CD14-positive monocyte (primary cell): Measurements from ENCODE around the gene WASHC2C. TPM values are rescaled to one million over a fixed set of nuclear protein-coding genes. Genes with fewer than 3 reads are reported as not detected.
"Not testable (repeated sequence)": the region's sequence is repeated elsewhere in the genome, so short reads cannot be mapped to it uniquely, and the experiment has no call there.

Experiments used
- DNase-seq, 3 donors: peaks; one replicate each; pipeline ENCODE4 v3.0.0-alpha.2; 2011 to 2022
- H2AFZ ChIP-seq: 2 replicates; pipeline ENCODE4 v1.6.0; 2012; ENCODE audit warnings: mild to moderate bottlenecking, low read depth, low read length, inconsistent platforms; ENCODE audit not compliant: insufficient read depth, poor library complexity, severe bottlenecking
- H3K27ac ChIP-seq, 2 donors: 1 replicate in 1 of 2; 2 replicates in 1 of 2; pipeline ENCODE4 v1.5.1; 2012 to 2013; ENCODE audit warnings: low read length in 2 of 2, control low read depth in 1 of 2, inconsistent platforms in 1 of 2, low read depth in 1 of 2, mild to moderate bottlenecking in 1 of 2
- H3K27me3 ChIP-seq, 2 donors: one replicate each; pipeline versions ENCODE4 v1.6.0 to v1.6.1; 2011 to 2013; ENCODE audit warnings: low read length in 2 of 2; ENCODE audit not compliant: control insufficient read depth in 2 of 2, insufficient read depth in 2 of 2
- H3K36me3 ChIP-seq, 2 donors: replicated peaks in 1 of 2; 1 replicate in 1 of 2; 2 replicates in 1 of 2; pipeline versions ENCODE4 v1.5.1 to v1.6.1; 2012 to 2013; ENCODE audit warnings: low read length in 2 of 2, control low read depth in 1 of 2, inconsistent platforms in 1 of 2, mild to moderate bottlenecking in 1 of 2; ENCODE audit not compliant: insufficient read depth in 2 of 2, control insufficient read depth in 1 of 2
- H3K4me1 ChIP-seq, 2 donors: 1 replicate in 1 of 2; 2 replicates in 1 of 2; pipeline versions ENCODE4 v1.5.1 to v1.6.1; 2012 to 2013; ENCODE audit warnings: low read length in 2 of 2, control low read depth in 1 of 2, inconsistent platforms in 1 of 2, mild to moderate bottlenecking in 1 of 2, moderate library complexity in 1 of 2; ENCODE audit not compliant: insufficient read depth in 2 of 2, control insufficient read depth in 1 of 2
- H3K4me2 ChIP-seq: replicated peaks from 2 replicates; pipeline ENCODE3; 2012; ENCODE audit warnings: low read length, moderate library complexity, mild to moderate bottlenecking; ENCODE audit not compliant: poor library complexity, severe bottlenecking; ENCODE audit errors: extremely low read depth
- H3K4me3 ChIP-seq, 3 experiments: fragments of 200-600 bp in 1 of 3; sonication (generic) in 1 of 3; replicated peaks in 1 of 3; 1 replicate in 2 of 3; 2 replicates in 1 of 3; pipeline ENCODE4 v1.5.1; 2011 to 2013; ENCODE audit warnings: low read length in 3 of 3, mild to moderate bottlenecking in 3 of 3, control low read depth in 2 of 3, low read depth in 2 of 3, inconsistent platforms in 1 of 3, moderate library complexity in 1 of 3
- H3K79me2 ChIP-seq: 2 replicates; pipeline ENCODE4 v1.6.0; 2012; ENCODE audit warnings: mild to moderate bottlenecking, control low read depth, inconsistent platforms, low read length, moderate library complexity; ENCODE audit not compliant: insufficient read depth
- H3K9ac ChIP-seq: 2 replicates; pipeline ENCODE4 v1.6.0; 2017; ENCODE audit warnings: low read length, mild to moderate bottlenecking; ENCODE audit not compliant: insufficient read depth, poor library complexity, severe bottlenecking
- H3K9me3 ChIP-seq, 2 donors: replicated peaks in 1 of 2; 1 replicate in 1 of 2; 2 replicates in 1 of 2; pipeline versions ENCODE4 v1.5.1 to v1.6.1; 2012 to 2013; ENCODE audit warnings: low read length in 2 of 2, control low read depth in 1 of 2; ENCODE audit not compliant: control insufficient read depth in 1 of 2, insufficient read depth in 1 of 2
- H4K20me1 ChIP-seq: 2 replicates; pipeline ENCODE4 v1.6.0; 2012; ENCODE audit warnings: mild to moderate bottlenecking, low read length, control low read depth, moderate library complexity; ENCODE audit not compliant: insufficient read depth
- H3K27ac Mint-ChIP-seq, 7 donors: one replicate each; pipeline ENCODE4 v1.8.0; 2020; ENCODE audit warnings: mild to moderate bottlenecking in 7 of 7, mixed read lengths in 7 of 7, moderate library complexity in 6 of 7, inconsistent platforms in 2 of 7
- H3K27me3 Mint-ChIP-seq, 3 donors: one replicate each; pipeline ENCODE4 v1.8.0; 2021 to 2022; ENCODE audit warnings: low read depth in 3 of 3, mild to moderate bottlenecking in 3 of 3, mixed read lengths in 3 of 3, moderate library complexity in 3 of 3, inconsistent platforms in 1 of 3
- H3K36me3 Mint-ChIP-seq, 2 donors: one replicate each; pipeline ENCODE4 v1.8.0; 2020; ENCODE audit warnings: mixed read lengths in 2 of 2, inconsistent platforms in 1 of 2, mild to moderate bottlenecking in 1 of 2
- H3K4me1 Mint-ChIP-seq: one replicate; pipeline ENCODE4 v1.8.0; 2020; ENCODE audit warnings: mild to moderate bottlenecking, mixed read lengths
- H3K4me3 Mint-ChIP-seq, 2 donors: one replicate each; pipeline ENCODE4 v1.8.0; 2020; ENCODE audit warnings: mild to moderate bottlenecking in 2 of 2, mixed read lengths in 2 of 2, moderate library complexity in 1 of 2
- H3K9me3 Mint-ChIP-seq, 7 donors: one replicate each; pipeline ENCODE4 v1.8.0; 2020 to 2022; ENCODE audit warnings: mixed read lengths in 7 of 7, mild to moderate bottlenecking in 6 of 7, moderate library complexity in 6 of 7, inconsistent platforms in 2 of 7
- CTCF ChIP-seq: fragments of 200-600 bp; IDR thresholded peaks from one replicate; pipeline ENCODE4 v1.8.0; 2022; ENCODE audit warnings: antibody characterized with exemption, mild to moderate bottlenecking
- WGBS: methylation state at CpG from one replicate; pipeline ENCODE4 v1.1.5; 2013; ENCODE audit warnings: missing lambda C conversion rate; ENCODE audit not compliant: insufficient coverage; 5-methylcytosine and 5-hydroxymethylcytosine counted together
- intact Hi-C, 2 donors: fragments of 100-400 bp; cut with micrococcal nuclease; formaldehyde crosslinking; loops; one replicate each; pipeline versions ENCODE4 v1.15.0 to v1.15.1; 2023
- polyA plus RNA-seq, 3 donors: library from polyadenylated mRNA; depleted of rRNA in 1 of 3; unstranded in 2 of 3; stranded (reverse) in 1 of 3; fragments of 300-500 nt in 2 of 3; fragments of >200 nt in 1 of 3; fragmentation: Illumina TruSeq in 2 of 3; gene quantifications; 1 replicate in 2 of 3; 2 replicates in 1 of 3; pipeline ENCODE4 v1.2.3, GENCODE V29; 2012 to 2021

The WASHC2C gene
- polyA plus RNA-seq, 3 donors: 12.4 to 54.2 (median 23.1) TPM

GRCh38 chr10:45817912-45818311, 90.8 kb downstream of the WASHC2C start:
- no peaks in the 10 kb centered on the region for H3K27me3 ChIP-seq

GRCh38 chr10:45819552-45819951, 92.5 kb downstream of the WASHC2C start:
- Histone ChIP-seq H3K4me3 (no peak overlapping the region), H3K27me3 (no peaks in the 10 kb centered on the region), H3K36me3 (no peaks in the 10 kb centered on the region), H2AFZ (no peak overlapping the region), H3K4me1 (no peaks in the 10 kb centered on the region), H3K9me3 (peaks cover 0 to 18% of the 10 kb centered on the region in 2 donors), H4K20me1 (no peaks in the 10 kb centered on the region), H3K79me2 (no peaks in the 10 kb centered on the region), H3K9ac (no peak overlapping the region), H3K4me2 (no peak overlapping the region), H3K27ac (no peak overlapping the region)
- H3K4me1 Mint-ChIP-seq: peaks cover 12% of the 10 kb centered on the region
- peak overlapping the region in 2 of 7 donors; percentile 62 to 83 for H3K27ac Mint-ChIP-seq
- H3K36me3 Mint-ChIP-seq: peaks cover 0 to 4% of the 10 kb centered on the region in 2 donors
- H3K9me3 Mint-ChIP-seq: peaks cover 7 to 16% (median 10%) of the 10 kb centered on the region in 7 donors
- intact Hi-C loops: no loop called here
- WGBS: 61% methylated on average over 4 of the region's 9 CpGs
- TF ChIP-seq CTCF: no peak
- DNase-seq: no peak
- H3K27me3 Mint-ChIP-seq: peaks cover 2 to 4% (median 3%) of the 10 kb centered on the region in 3 donors
- no peak overlapping the region for H3K4me3 Mint-ChIP-seq

More at GRCh38 chr10:45817912-45818311, 90.8 kb downstream of the WASHC2C start:
- Mint-ChIP-seq H3K4me3 (no peak overlapping the region), H3K36me3 (peaks cover 0 to 4% of the 10 kb centered on the region in 2 donors), H3K27me3 (peaks cover 2 to 4% (median 3%) of the 10 kb centered on the region in 3 donors), H3K4me1 (peaks cover 12% of the 10 kb centered on the region), H3K27ac (no peak overlapping the region), H3K9me3 (peaks cover 7 to 16% (median 10%) of the 10 kb centered on the region in 7 donors)
- H4K20me1 ChIP-seq: no peaks in the 10 kb centered on the region
- no peaks in the 10 kb centered on the region for H3K4me1 ChIP-seq
- 90% methylated on average over 3 of the region's 3 CpGs for WGBS
- H3K9me3 ChIP-seq: peaks cover 0 to 18% of the 10 kb centered on the region in 2 donors
- H3K4me2 ChIP-seq: no peak overlapping the region
- H3K79me2 ChIP-seq: no peaks in the 10 kb centered on the region
- no peaks in the 10 kb centered on the region for H3K36me3 ChIP-seq
- H3K27ac ChIP-seq: no peak overlapping the region
- H3K9ac ChIP-seq: no peak overlapping the region
- H3K4me3 ChIP-seq: no peak overlapping the region
- intact Hi-C loops: no loop called here
- H2AFZ ChIP-seq: no peak overlapping the region
- no peak for TF ChIP-seq CTCF
- no peak for DNase-seq

- peak in 1 of 3 donors; percentile 0 for DNase-seq
- H3K36me3 ChIP-seq, H3K4me3 Mint-ChIP-seq, intact Hi-C loops, H3K4me3 ChIP-seq, H3K4me1 ChIP-seq, H3K4me2 ChIP-seq, H2AFZ ChIP-seq, H3K79me2 ChIP-seq, H3K27me3 ChIP-seq, H4K20me1 ChIP-seq, H3K36me3 Mint-ChIP-seq, H3K9ac ChIP-seq, H3K27ac ChIP-seq, H3K27me3 Mint-ChIP-seq: not testable (repeated sequence)
- no CpG with 5 or more reads among the region's 6 CpGs for WGBS
- H3K9me3 Mint-ChIP-seq: peaks cover 7 to 16% (median 10%) of the 10 kb centered on the region in 7 donors
- H3K4me1 Mint-ChIP-seq: peaks cover 12% of the 10 kb centered on the region
- peaks cover 0 to 18% of the 10 kb centered on the region in 2 donors for H3K9me3 ChIP-seq
- H3K27ac Mint-ChIP-seq: peak overlapping the region in 1 of 7 donors; percentile 38
These were observed 93.2 kb downstream of the WASHC2C start for GRCh38 chr10:45820107-45820830.
